ENCODE data around the gene SMAD4. TPM values are rescaled to one million over a fixed set of nuclear protein-coding genes. Genes with fewer than 3 reads are reported as not detected.

SMAD4 gene
- total and polyA plus RNA-seq, 2 of the 8 experiments (the other 6 are each of a cell fraction or from before 2014, with no cell fraction given): 86.5 to 139 TPM

DNA sequence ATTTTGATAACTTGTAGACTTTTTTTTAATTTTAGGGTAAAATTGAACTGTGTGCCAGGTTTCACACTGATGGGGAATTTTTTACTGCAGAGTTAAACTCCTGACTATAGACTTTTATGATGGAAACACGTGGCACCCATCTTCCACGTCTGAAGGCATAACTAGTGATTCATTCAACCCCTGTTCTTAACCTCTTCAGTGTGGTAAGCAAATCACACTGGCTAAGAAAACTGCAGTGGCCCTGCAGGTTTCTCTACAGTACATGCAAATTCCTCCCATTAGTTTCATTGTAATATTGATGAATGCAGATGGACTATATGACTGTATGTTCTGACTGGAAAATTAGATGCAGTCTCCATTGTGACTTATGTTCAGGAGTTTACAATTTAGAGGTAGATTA is 47.2 kb downstream of the SMAD4 start:
- no peaks in the 10 kb centered on the region for H3K9me3 ChIP-seq (ENCODE audit: insufficient read depth in 2 of 2, low read depth in 1 of 2, low read length in 1 of 2)
- no peak overlapping the region for H2BK120ac ChIP-seq (replicated peaks; ENCODE audit: low read depth, low read length)
- no peak overlapping the region for H2BK20ac ChIP-seq (ENCODE audit: low read length)
- WGBS, 2 experiments (ENCODE audit: extremely low coverage in 1 of 2, insufficient coverage in 1 of 2, insufficient read length in 1 of 2, insufficient replicate concordance in 2 of 2, low coverage in 1 of 2, low lambda C conversion rate in 2 of 2, missing lambda C conversion rate in 1 of 2): 98% methylated on average over 2 of the region's 2 CpGs; no CpG with 5 or more reads in 1 of the 2 experiments
- H4K20me1 ChIP-seq (replicated peaks in 1 of 2; ENCODE audit: control insufficient read depth in 1 of 2, insufficient read depth in 2 of 2, low read length in 2 of 2): no peaks in the 10 kb centered on the region
- no peak overlapping the region for H2BK12ac ChIP-seq (ENCODE audit: low read depth, low read length)
- no peak overlapping the region for H2BK15ac ChIP-seq (ENCODE audit: low read length)
- no peak overlapping the region for H3K14ac ChIP-seq (ENCODE audit: insufficient read length)
- H3K18ac ChIP-seq (ENCODE audit: extremely low read depth, low read length): no peak overlapping the region
- TF ChIP-seq RBBP5 (IDR thresholded peaks at IDR 0.05; ENCODE audit: borderline replicate concordance, low read depth, low read length) (no peak), CBX5 (IDR thresholded peaks at IDR 0.05; ENCODE audit: low read depth, low read length) (no peak), POLR2A (IDR thresholded peaks at IDR 0.05; ENCODE audit: control extremely low read depth in 1 of 2, low read depth in 2 of 2, low read length in 2 of 2) (no peak), GABPA (IDR thresholded peaks at IDR 0.05; ENCODE audit: borderline replicate concordance, insufficient read depth, low read length) (no peak), SP4 (IDR thresholded peaks at IDR 0.05; ENCODE audit: low read length) (no peak), SIRT6 (IDR thresholded peaks at IDR 0.05; ENCODE audit: low read length) (no peak), TCF12 (IDR thresholded peaks at IDR 0.05; ENCODE audit: low read depth, low read length) (no peak), MAFK (IDR thresholded peaks at IDR 0.05; ENCODE audit: low read depth, low read length) (no peak), EGR1 (IDR thresholded peaks at IDR 0.05; ENCODE audit: borderline replicate concordance, low read depth, low read length) (no peak), TEAD4 (IDR thresholded peaks at IDR 0.05; ENCODE audit: low read depth, low read length) (no peak)
- TF ChIP-seq, protein P1, sequence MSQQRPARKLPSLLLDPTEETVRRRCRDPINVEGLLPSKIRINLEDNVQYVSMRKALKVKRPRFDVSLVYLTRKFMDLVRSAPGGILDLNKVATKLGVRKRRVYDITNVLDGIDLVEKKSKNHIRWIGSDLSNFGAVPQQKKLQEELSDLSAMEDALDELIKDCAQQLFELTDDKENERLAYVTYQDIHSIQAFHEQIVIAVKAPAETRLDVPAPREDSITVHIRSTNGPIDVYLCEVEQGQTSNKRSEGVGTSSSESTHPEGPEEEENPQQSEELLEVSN (IDR thresholded peaks at IDR 0.05): no peak
- POLR2A ChIA-PET (ENCODE audit: partially characterized antibody): no interaction called here
- no peak overlapping the region for H3K56ac ChIP-seq (replicated peaks; ENCODE audit: insufficient read length, low read depth, low read length)
- no peaks in the 10 kb centered on the region for H3K23me2 ChIP-seq (ENCODE audit: low read depth, low read length)
- H4K5ac ChIP-seq (ENCODE audit: insufficient read length, low read depth, low read length): no peak overlapping the region
- H2AFZ ChIP-seq (ENCODE audit: low read length): no peak overlapping the region
- no peaks in the 10 kb centered on the region for H3K27me3 ChIP-seq (replicated peaks in 1 of 4; ENCODE audit: control insufficient read depth in 3 of 4, extremely low read depth in 1 of 4, insufficient read depth in 3 of 4, low read length in 3 of 4)
- FAIRE-seq: no peak
- no peak overlapping the region for H3K4me3 ChIP-seq (ENCODE audit: extremely low read depth in 1 of 4, insufficient read depth in 2 of 4, low read depth in 3 of 4, low read length in 4 of 4)
- H3K23ac ChIP-seq (ENCODE audit: insufficient read length): no peak overlapping the region
- peaks cover 7 to 57% (median 25%) of the 10 kb centered on the region in 4 experiments for H3K36me3 ChIP-seq (ENCODE audit: control insufficient read depth in 2 of 4, insufficient read depth in 4 of 4, low read length in 3 of 4)
- no peak for DNase-seq (ENCODE audit: low read depth in 1 of 2, low spot score in 2 of 2)
- H3K4me2 ChIP-seq (ENCODE audit: insufficient read depth in 1 of 2, low read depth in 2 of 2, low read length in 2 of 2): no peak overlapping the region
- H3K27ac ChIP-seq (ENCODE audit: low read depth, low read length): no peak overlapping the region
- H3K79me1 ChIP-seq (ENCODE audit: low read depth, low read length): no peaks in the 10 kb centered on the region
- H4K8ac ChIP-seq (ENCODE audit: extremely low read depth, insufficient read depth, low read length): no peak overlapping the region
- CTCF ChIA-PET (ENCODE audit: partially characterized antibody): interaction anchor here (0.8 kb wide), 1 partner anchor 138 kb away, joined by 3 read pairs; no protein-coding TSS in a partner anchor
- H2AK5ac ChIP-seq (ENCODE audit: low read depth, low read length): no peak overlapping the region
- H3K4ac ChIP-seq (replicated peaks; ENCODE audit: insufficient read length, low read depth, low read length): no peak overlapping the region
- H2BK5ac ChIP-seq (ENCODE audit: low read depth, low read length): no peak overlapping the region
- H3K4me1 ChIP-seq (replicated peaks in 1 of 4; ENCODE audit: control insufficient read depth in 3 of 4, insufficient read depth in 4 of 4, low read length in 3 of 4): no peaks in the 10 kb centered on the region
- no peak overlapping the region for H3K9ac ChIP-seq (replicated peaks in 1 of 4; ENCODE audit: extremely low read depth in 1 of 4, low read depth in 3 of 4, low read length in 3 of 4)
- no peak overlapping the region for H4K91ac ChIP-seq (replicated peaks; ENCODE audit: insufficient read length, low read length)
- H3K79me2 ChIP-seq (ENCODE audit: control insufficient read depth in 1 of 2, insufficient read depth in 2 of 2, low read length in 2 of 2): peaks cover 0 to 16% of the 10 kb centered on the region in 2 experiments; a peak in 2 of 4 replicates

Measured in H1 (cell line).